ENCODE data around the gene CEACAM4. TPM values are rescaled to one million over a fixed set of nuclear protein-coding genes. Genes with fewer than 3 reads are reported as not detected.

CEACAM4 gene
- polyA plus RNA-seq, 1 donor, result not detected

DNA sequence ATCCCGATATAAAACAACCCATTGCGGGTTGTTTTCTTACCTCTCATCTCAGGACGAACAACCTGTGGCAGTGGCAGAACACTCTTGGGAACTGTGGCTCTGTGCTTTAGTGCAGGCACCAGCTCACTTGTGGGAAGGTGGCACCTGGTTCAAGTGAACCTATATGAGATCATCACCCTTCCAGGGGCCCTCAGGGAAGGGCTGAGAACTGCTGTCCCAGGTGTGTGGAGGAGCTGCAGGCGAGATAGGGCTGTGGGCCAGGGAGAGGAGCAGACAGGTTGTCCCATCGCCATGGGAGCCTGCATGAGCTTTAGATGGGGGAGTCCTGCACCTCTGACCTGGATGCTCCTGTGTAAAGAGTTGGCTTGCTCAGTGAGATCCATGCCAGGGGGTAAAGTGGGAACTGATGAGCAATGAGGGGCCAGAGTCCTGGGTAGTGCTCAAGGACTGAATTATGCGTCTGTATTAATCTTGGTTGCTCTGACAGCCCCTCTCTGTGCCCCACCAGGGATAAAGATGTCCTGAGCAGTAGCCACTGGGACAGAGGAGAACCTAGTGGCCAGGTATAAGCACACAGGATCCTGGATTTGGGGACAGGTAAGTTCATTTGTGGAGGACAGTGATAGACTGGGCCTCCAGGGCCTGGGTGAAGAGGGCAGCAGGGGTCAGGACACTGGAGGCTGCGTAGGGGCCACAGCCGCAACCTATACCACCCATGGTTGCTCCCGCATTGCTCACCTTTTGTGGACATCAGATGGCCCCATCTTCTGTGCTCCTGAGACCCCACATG, 8.7 kb downstream of the CEACAM4 start:
- no peak for DNase-seq

DNA sequence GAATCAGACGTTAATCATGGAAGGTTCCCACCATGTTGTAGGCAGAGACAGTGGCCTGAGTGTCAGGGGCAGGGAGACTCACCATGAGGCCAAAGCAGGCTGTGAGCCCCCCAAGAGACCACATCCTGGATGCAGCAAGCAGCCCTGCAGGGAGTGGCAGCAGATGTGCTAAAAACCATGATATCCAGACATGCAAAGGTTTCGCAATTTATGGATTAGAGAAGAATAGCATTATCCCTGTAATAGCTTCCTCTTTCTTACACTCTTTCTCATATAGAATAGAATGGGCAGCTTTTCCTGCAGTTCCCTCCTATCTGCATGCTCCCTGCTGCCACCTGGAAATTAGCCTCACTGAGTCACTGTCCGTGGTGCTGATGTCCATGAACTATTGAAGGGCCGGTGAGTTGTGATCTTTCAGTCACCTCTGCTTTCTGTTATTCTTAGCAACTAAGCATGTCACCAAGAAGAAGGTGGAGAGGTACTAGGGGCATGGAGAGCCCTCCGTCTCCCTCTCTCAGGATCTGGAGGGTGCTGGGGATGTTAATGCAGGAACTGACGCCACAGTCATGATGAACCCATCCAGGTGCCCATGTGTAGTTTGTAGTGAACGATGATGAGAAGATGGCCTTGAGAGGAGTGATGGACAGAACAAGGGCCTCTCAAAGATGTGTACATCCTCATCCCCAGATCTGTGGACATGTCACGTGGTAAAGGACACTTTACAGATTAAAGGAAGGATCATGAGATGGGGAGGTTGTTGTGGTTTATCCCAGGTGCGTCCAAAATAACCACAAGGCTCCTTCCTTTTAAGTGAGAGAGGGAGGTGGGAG, 9.9 kb downstream of the CEACAM4 start:
- peak; percentile 50 for DNase-seq

DNA sequence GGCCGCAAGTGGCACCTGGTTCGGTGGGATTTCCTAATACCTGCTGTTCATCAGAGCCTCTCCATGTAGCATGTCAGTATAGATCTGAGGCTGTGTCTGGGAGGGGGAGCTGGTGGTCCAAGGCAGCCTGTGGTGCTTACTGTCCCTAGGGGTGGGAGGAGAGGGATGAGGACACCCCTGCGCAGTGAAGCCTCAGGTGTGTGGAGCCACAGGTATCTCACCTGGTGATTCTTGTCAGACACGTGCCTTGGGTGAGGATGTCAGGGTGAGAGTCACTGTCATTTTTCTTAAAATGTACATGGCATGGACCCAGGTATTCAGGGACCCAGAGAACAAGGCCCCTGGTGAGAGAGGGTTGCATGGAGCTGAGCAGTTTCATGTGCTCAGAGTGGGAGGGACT, 11.7 kb downstream of the CEACAM4 start:
- no peak for DNase-seq

DNA sequence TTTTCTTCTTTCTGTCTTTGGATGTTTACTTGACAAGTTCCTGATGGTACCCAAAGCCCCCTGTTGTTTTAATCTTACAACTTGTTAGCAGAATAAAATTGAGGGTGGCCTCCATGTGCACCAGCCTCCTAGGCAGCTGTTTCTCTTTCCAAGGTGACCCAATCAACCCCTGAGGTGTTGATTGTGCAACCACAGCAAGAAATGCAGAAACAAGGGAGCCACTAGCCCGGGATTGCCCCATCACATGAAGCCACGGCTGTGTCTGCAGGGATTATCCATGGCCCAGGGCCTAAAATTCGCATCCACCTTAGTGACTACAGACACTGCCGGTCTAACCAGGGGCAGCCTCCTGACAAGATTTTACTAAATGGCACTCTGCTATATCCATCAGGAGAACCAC, 14.4 kb downstream of the CEACAM4 start:
- DNase-seq, result no peak

GRCh38 chr19:41610789-41611188, 16.1 kb downstream of the CEACAM4 start:
- DNase-seq, result no peak

- no peak for DNase-seq
These were observed 19.2 kb downstream of the CEACAM4 start for GRCh38 chr19:41607668-41608067.

GRCh38 chr19:41606215-41606837, 20.5 kb downstream of the CEACAM4 start:
- DNase-seq, result no peak

DNA sequence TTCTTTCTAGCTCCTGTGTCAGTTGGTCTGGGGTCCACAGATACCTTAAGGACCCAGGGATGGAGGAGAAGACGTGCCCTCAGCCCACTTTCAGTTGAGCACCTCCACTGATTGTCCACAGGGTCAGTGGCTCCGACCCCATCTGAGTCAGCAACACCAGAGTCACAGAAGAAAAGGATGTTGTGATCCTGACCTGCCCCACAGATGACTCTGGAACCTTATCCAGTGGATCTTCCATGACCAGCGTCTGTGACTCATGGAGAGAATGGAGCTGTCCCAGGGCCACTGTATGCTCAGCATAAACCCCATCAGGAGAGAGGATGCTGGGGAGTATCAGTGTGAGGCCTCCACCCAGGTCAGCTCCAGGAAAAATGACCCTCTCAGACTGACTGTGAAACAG, 22.0 kb downstream of the CEACAM4 start:
- DNase-seq, result no peak

DNA sequence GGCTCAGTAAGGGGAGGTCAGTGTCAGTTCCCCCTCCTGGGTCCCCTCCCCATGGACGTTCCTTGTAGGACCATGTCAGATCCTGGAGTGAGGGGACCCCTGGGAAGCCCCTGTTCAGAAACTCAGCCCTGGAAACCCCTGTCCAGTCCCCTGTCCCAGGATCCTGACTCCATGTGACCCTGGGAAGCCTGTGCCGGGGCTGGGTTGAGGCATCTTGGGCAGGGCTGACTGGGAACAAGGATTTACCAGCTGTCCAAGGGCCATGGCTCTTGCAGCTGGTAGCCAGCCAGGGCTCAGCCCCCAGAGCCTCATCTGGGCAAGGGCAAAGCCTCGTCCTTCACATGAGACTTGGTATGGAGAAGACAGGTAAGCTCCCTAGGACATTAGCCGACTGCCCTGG, 25.1 kb downstream of the CEACAM4 start:
- DNase-seq, result no peak

DNA sequence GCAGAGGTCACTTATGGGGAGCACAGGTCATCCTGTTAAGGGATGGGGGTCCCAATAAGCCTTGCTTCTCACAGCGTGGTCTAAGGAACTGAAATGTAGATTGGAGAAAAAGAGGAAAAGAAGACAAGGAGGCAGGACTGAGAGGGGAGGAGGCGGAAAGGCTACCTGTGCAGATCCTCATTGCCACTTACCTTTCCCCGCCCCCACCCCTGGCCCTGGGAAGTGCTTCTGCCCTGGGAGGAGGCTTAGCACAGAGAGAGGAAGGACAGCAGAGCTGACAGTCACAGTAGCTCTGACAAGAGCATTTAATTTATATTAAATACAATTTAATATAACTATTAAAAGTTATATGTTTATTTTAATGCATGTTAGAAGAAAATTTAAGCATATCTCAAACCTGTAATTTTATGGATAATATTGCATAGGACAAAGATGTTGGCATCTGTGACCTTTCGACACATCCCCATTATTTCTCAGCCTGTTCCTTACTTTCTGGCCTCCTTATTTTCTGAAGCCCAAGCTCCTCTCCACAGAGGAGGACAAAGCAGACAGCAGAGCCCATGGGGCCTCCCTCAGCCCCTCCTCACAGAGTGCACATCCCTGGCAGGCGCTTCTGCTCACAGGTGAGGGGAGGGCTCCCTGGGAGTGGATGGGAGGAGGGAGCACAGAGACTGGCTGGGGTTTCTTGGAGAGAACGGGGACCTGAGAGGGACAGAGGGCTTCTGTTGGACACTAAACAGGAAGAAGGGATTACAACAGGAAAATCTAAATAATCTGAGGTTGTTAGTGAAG, 27.5 kb downstream of the CEACAM4 start:
- no peak for DNase-seq

GRCh38 chr19:41597600-41598041, 29.3 kb downstream of the CEACAM4 start:
- peak; percentile 35 for DNase-seq

GRCh38 chr19:41595890-41596280, 31.0 kb downstream of the CEACAM4 start:
- DNase-seq, result no peak

- DNase-seq, result peak; percentile 20
These were observed 31.5 kb downstream of the CEACAM4 start for GRCh38 chr19:41595258-41595889.

GRCh38 chr19:41591951-41592562, 34.8 kb downstream of the CEACAM4 start:
- no peak for DNase-seq

DNA sequence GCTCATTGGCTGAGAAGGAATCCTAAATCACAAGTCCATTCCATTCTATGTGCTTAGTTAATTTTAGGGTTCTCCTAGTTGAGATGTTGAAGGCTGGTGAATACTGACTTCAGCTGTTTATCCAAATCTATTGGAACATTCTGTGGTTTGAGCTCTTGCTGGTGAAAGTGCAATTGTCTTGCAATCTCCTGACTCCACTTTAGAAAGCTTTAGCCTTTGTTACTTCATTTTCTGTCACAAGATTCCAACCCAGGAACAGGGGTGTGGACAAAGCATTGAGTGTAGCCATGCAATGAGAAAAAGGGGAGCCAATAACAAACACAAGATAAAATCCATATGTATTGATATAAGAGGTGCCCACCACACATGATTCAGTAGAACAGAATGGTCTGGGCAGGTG, 35.9 kb downstream of the CEACAM4 start:
- no peak for DNase-seq

GRCh38 chr19:41589371-41589770, 37.5 kb downstream of the CEACAM4 start:
- no peak for DNase-seq

- peak; percentile 53 for DNase-seq
These were observed 38.2 kb downstream of the CEACAM4 start for GRCh38 chr19:41588497-41589209.

GRCh38 chr19:41587838-41588210, 39.0 kb downstream of the CEACAM4 start:
- no peak for DNase-seq

DNA sequence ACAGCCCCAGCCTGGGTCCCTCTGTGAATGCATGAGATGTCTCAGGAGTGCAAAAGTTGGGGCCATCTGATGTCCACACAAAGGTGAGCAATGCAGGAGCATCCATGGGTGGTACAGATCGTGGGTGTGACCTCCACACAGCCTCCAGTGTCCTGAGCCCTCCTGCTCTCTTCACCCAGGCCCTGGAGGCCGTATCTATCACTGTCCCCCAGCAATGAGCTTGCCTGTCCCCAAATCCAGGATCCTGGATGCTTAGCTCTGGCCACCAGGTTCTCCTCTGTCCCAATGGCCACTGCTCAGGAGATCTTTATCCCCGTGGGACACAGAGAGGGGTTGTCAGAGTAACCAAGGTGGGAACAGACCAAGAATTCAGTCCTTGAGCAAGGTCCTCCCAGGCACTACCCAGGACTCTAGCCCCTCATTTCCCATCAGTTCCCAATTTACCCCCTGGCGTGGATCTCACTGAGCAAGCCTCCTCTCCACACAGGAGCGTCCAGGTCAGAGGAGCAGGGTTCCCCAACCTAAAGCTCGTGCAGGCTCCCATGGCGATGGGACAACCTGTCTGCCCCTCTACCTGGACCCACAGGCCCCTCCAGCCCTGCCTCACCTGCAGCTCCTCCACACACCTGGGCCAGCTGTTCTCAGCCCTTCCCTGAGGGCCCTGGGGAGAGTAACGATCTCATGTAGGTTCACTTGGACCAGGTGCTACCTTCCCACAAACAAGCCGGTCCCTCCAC, 39.6 kb downstream of the CEACAM4 start:
- DNase-seq, result no peak

DNA sequence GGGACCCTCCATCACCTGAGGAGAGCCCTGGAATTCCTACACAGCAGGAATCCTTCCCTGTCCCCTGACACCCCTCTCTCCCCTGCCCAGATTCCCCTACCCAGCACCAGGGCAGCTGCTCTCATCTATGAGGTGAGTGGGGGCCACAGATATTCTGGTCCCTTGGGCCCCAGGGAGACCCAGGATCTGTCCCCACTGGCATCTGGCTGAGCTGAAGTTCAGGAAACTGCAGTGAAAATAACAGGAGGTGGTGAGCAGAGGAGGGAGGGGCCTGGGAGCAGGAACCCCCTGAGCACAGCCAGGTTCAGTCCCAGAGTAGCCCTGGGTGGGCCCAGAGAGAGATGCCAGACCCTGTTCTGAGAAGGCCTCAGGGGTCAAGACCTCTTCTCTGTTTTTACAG, 40.8 kb downstream of the CEACAM4 start:
- no peak for DNase-seq

Data from left kidney (tissue), 2 donors.